Activated naive CD4-positive, alpha-beta T cell (primary cell): ENCODE results near the gene RNF114.

ENCODE experiments used
- DNase-seq, 4 experiments: peaks; one replicate each; lab custom pipeline; 2025; lab: John Stamatoyannopoulos, UW

The RNF114 gene

DNA sequence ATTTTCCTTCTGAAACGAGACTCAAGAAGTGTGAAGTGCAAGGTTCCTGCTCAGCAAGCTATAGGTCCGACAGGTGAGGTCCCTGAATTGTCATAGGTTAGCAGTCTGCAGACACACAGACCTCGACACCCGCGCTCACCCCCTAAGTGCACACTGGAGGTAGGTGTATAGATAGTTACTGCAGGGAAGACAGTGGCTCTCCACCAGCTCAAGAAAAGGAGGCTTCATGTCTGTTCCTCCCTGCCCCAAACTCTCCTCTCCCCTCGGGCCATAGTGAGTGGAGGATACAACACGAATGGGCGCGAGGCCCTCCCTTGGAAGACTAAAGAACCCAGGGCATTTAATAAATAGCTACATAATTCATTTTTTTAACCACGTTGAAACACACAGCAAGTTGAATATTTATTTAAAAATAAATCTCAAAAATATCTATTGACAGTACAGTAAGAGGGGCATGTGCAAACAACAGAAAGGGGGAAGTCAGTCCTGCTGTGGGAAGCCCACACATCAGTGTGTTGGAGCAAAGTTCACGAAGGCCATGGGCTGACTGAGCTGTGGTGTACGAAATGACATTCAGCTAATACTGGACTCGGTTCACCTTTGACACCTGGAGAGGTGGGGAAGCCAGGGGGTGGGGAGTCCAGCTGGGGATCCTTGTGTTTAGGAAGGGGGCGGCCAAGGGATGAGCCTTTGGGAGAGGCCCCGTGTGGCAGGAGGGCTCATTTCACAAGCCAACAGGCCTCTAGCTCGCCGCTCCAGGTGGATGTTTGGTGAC, 31.6 kb upstream of the RNF114 start:
- DNase-seq: no peak

DNA sequence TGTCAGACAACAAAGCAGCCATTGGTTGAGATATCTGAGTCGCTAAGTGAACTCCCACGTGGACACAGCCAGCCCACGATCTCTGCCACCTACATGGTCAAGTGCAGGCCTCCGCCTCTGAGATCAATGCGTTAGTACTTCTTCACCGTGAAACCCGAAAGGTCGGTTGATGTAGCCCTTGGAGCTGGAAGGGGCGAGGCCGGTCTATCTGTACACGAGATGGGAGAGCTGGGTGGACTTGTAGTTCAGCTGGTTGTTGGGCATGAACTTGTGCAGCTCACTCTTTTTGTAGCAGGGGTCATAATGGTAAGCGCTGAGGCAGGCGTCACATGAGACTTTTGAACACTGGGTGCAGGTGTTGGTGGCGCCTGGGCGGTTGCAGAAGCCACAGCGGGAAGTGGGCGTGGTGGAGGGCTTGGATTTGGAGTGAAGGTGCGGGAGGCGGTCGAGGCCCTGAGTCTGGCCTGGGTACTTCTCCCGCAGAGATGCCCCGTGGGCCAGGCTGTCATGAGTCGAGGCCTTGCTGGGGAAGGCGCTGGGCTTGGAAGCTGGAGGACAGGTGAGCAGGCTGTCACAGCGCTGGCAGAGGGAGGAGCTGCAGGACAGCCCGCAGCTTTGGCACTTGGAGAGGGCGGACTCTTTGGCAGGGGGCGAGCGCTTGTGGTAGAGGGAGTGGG, 30.6 kb upstream of the RNF114 start:
- DNase-seq: no peak

DNA sequence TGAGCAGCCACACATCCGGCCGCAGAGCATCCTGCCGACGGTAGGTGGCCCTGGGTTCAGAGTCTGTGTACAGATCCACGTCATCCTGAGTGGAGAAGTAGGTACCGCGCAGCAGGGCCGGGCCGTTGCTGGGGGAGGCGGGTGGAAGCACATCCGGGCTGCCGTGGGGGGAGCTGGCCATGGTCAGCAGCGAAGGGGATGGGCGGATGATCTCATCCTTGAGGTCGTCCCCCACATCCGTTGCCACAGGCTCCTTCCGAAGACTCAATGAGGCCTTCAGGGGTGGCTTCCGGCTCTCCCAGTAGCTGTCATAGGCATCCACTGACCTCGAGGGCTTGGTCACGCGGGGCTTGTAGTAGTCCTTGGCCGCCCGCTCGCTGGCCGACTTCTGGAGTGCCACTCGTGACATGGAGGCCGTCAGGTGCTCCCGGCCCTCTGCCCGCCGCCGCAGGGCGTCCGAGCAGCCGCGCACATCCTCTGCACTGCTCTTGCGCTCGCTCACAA, 30.0 kb upstream of the RNF114 start:
- no peak for DNase-seq

DNA sequence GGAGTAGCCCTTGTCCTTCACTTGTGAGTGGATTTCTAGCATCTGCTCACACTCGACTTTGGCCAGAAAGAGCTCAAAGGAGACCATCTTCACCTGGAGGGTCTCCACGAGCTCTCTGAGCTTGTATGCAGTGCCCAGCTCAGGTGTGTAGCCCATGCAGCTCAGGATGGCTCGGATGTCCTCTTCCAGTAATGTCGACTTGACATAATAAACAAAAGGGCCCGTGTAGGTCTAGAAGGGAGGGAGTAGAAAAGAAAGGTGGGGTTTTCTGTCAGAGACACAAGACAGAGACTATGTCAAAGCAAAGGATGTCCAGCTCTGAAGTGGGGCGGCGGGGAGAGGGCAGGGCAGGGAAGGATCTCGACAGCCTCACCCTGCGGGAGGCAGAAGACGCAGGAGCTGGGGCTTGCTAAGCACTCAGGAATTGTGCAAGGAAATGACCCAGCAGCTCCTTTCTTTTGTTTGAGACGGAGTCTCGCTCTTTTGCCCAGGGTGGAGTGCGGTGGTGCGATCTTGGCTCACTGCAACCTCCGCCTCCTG, 29.5 kb upstream of the RNF114 start:
- DNase-seq: no peak

DNA sequence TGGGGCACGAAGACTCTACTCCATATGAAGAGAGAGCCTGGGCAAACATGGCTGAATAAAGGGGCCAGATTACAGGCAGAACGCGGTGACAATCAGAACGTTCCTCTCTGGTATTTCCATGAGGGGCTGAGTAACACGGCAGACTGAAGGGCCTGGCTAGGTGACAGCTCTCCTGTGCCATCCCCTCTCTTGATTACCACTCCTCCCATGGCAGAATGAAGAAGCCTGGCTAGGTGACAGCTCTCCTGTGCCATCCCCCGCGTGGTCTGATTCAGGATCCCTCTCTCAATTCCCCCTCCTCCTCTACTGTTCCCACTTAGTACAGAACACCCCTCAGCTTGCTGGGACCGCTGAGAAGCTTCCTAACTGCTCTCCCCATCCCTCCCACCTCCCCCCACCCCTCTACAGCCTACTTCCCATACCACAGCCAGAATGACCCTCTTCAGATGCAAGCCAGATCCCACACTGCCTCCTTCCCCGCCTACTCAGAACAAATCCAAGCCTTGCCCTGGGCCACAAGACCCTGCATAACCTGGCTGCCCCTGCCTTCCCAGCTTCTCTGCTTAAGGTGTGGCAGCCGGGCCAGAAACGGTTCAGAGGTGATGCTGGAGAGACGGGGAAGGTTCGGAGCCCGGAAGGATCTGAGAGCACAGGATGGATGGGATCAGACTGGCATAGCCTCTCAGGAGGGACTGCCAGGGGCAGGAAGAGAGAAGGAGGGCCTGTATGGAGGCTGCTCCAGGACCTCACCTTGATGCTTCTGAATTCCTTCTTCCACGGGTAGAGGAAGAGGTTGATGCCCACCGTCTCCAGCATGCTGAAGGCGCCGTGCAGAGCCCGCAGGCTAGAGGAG, 28.6 kb upstream of the RNF114 start:
- DNase-seq: no peak

DNA sequence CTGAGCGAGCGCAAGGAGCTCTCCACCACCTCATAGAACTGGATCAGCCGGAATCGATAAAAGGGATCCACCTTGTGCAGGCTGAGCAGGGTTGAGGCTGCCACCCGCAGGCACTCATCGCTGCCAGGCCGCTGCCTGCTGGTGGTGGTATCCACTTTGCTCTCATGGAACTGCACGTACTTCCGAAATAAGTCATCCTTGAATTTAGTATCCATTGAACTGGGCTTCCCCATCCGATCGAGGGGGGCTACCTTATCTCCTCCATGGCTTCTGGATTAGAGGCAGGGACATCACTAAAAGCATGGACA, 28.0 kb upstream of the RNF114 start:
- DNase-seq: no peak

DNA sequence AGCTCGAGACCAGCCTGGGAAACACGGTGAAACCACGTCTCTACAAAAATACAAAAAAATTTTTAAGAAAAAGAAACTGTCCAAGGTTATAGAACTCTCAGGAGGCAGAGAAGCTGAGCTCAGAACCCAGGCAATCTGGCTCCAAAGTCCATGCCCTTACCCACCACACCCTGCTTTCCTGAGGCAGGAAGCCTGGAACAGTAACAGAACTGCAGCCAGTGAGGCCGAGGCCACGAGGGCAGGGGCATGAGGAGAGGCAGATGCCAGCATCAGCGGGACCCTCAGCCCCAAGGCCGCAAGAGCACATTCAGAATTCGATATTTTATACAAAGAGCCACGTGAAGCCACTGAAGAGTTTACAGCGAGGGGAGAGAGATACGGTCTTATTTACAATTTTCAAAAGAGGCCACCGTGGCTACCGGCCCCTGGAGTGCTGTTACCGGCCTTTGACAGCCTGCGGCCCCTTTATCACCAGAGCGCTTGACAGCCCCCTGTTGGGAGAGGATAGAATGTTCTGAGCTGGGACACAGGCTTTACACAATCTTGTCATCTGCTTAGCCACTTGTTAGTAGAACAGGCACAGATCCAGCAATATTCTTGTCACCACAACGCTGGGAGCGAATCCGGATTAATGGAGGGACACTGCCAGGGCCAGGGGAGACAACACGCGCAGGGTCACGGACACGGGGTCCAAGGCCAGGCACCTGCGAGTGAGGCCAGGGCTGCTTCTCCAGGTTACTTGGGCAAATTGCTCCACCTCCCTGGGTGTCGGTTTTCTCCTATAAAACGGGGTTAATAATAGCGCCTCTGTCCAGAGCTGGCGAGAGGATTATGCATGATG, 26.5 kb upstream of the RNF114 start:
- DNase-seq: no peak

DNA sequence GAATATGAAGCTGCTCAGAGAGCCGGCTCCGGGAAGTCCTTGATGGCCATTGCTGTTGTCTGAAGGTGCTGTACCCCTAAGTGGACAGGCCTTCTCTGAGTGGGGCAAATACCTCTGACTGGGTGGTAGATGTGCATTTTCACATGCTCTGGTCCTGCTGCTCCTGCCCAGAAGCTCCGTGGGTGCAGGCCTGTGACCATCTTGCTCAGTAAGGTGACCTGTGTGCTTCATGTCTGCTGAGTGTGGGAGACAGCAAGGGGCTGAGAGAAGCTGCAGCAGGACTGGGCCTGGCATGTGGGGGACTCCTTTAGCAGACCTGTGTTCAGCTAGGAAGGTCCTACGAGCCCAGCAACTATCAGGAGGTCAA, 25.9 kb upstream of the RNF114 start:
- no peak for DNase-seq

DNA sequence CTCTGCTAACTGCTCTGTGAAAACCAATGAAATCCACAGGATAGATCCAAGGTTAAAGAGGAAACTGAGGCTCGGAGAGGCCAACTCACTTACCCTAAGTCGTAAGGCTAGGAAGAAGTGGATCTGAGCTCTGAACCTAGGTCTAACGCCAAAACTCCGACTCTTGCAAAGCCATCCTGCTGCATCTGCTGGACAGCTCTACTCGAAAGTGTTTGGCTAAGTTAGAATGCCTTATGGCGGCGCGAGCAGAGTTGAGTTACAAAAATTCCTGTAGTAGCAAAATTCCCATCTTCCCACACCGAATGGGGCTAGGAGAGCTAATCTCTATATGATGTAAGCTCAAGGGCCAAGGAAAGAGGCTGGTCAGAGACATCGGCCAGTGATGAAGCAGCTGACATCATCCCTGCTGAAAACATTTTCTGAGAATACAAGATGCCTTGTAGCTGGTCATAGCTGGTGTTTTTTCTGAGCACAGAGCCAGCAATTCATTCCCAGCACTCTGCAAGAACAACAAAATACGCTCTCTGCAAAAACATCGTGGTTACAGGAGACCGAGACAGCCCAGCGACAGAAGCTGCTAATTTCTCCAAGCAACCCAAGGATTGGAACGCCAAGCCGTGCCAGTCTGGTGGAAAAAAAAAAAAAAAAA, 22.7 kb upstream of the RNF114 start:
- DNase-seq: no peak

DNA sequence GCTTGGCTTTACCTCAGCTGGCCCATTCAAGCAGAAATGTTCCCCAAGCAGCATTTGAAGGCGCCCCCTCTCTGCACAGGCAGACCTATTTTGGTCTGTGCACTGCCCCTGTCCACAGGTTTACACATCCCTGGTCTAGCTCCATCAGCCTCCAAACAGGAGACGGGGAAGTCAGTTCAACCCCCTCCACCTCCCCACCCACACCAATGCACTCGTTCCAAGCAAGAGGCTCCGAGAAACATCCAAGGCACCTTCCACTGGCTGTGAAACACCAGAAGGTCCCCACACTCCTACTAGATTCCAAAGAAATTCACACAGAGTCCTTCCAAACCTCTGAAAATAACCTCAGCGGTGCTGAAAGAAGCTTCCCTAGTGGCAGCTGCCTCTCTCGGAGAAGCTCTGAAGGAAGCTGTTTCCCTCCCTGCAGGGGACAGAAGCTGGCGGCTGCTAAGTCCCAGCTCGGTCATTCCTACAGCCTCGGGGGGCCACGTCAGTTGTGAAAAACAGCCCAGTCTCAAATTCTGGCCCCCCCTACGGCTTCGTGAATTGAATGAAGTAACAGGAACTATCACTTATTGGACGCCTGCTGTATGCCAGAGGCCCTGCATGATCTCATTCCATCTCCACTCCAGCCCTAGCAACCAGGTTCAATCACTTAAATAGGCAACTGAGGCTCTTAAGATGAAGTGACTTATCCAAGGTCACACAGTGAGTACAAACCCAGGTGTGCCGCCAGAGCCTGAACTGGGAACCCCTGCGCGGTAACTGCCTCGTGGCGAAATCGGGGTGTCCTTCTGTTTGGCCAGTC, 21.7 kb upstream of the RNF114 start:
- DNase-seq: no peak

DNA sequence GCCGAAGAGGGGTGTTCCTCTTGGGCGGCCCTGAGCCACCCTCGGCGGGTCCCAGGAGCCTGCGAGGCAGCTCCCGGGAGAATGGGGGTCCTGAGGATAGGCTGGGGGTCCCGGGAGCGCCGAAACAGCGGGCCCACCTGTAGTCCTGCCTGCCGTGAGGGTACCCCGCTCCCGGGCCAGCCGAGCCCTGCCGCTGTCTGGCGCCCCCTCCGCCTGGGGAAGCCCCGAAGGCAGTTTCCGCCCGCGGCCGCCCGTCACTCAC, 21.1 kb upstream of the RNF114 start:
- no peak for DNase-seq

DNA sequence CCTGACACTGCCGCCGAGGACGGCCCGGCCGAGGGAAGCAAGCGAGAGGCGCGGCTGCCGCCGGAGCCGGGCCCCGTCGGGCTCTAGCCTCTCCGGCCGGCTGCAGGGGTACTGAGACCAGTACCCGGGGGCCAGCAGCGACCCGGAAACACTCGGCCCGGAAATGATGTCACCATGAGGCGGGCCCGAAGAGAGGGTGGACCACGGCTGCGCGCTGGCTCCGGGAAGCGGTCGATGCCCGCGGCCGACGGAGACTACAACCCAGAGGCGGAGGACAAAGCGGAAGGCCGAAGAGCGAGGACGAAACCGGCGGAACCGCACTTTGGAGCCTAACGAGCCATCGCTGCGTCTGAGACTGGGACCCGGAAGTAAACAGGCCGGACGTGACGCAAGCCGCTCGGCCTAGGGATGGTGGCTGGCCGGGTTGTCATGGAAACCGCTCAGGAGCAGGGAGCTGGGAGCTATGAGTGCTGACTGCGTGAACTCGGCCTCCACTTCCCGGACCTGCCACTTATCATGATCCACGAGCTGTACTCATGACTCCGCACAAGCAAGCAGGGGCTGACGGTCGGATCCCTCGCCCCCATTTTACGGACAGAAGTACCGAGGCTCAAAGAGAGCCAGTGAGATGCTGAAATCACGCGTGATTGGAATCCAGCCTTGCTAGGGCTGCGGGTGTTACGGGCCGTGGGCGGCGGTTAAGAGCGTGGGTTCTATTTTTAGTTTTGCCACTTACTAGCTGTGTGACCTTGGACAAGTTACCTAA, 20.6 kb upstream of the RNF114 start, which contains the start of gene SPATA2:
Gene SPATA2, minus strand, starts transcription at position 150 of the 766 bp plus-strand sequence. CDS start 7,039 bp downstream, outside the sequence.
- peak; percentile 89 to 96 (median 90) for DNase-seq

DNA sequence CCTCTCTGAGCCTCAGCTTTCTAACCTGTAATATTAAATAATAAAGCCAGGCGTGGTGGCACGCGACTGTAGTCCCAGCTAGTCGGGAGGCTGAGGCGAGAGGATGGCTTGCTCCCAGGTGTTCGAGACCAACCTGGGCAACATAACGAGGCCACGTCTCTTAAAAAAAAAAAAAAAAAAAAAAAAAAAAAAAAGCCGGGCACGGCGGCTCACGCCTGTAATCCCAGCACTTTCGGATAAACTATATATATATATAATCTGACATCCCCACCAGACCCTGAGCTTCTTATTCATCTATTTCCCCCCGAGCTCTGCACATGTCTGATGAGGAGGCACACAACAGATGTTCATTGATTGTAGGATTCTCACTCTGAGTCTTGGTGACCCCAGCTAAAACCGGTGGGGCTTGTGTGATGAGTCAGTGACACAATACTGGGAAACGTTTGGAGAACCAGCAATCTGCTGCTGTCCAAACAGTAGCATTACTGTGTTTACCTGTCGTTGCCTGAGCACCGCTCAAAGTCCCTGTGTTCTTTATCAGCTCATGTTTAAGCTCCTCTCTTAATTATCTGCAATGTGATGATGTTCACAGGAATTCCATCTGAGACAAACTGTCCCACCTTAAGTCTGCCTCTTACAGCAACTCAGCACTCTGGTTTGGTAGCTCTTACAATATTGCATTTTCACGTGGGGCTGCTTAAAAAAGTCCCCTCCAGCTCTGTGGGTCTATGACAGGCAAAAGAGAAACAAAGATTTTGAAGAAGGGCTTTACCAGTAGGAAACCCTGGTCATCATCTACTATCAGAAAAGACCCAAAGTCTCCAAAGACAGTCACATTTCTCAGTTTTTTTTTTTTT, 19.8 kb upstream of the RNF114 start:
- no peak for DNase-seq

DNA sequence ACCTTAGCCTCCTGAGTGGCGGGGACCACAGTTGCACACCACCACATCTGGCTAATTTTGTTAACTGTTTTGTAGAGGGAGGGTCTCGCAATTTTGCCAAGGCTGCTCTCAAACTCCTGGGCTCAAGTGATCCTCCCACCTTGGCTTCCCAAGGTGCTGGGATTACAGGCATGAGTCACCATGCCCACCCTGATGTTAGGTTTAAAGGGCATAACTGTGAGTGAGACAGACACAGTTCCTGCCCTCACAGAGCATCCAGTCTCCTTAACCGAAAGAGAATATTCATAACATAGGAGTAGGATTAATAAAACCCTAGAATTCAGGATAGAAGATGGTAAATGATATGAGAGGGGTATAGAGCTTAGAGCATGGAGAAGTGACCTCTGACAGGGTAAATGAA, 17.8 kb upstream of the RNF114 start:
- no peak for DNase-seq

DNA sequence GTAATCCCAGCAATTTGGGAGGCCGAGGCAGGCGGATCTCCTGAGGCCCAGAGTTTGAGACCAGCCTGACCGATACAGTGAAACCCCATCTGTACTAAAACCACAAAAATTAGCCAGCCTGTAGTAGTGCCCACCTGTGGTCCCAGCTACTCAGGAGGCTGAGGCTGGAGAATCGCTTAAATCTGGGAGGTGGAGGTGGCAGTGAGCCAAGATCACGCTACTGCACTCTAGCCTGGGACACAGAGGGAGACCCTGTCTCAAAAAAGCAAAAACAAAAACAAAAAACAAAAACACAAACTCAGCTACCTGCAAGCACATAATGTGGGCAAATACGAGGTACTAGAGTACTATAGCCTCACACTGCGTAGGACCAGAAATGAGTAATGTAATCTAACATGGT, 17.2 kb upstream of the RNF114 start:
- DNase-seq: no peak

DNA sequence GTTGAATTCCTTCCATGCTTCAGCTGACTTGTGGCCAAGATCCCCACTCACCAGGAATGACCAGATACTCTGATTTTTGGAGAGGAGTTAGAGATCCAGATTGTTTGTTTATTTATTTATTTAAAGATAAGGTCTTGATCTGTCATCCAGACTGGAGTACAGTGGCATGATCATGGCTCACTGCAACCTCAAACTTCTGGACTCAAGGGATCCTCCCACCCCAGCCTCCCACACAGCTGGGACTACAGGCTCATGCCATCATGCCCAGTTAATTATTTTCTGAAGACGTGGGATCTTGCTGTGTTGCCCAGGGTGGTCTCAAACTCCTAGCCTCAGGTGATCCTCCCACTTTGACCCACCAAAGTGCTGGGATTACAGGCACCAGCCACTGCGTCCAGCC, 16.7 kb upstream of the RNF114 start:
- no peak for DNase-seq

DNA sequence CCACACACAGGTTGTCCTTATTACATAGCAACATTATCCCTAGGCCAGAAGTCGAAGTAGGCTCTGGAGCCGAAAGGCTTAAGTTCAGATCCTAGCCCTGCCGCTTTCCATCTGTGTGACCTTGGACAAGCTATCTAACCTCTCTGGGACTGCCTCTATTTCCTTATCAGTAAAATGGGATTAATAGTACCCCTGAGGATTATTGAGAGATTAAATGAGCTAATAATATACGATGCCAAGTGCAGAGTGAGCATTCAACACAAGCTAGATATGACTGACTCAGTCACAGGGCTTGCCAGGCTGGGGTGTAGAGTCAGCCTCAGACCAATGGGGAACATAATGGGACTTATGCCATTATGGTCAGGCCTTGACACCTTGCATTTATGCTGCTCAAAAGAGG, 11.9 kb upstream of the RNF114 start:
- DNase-seq: no peak

DNA sequence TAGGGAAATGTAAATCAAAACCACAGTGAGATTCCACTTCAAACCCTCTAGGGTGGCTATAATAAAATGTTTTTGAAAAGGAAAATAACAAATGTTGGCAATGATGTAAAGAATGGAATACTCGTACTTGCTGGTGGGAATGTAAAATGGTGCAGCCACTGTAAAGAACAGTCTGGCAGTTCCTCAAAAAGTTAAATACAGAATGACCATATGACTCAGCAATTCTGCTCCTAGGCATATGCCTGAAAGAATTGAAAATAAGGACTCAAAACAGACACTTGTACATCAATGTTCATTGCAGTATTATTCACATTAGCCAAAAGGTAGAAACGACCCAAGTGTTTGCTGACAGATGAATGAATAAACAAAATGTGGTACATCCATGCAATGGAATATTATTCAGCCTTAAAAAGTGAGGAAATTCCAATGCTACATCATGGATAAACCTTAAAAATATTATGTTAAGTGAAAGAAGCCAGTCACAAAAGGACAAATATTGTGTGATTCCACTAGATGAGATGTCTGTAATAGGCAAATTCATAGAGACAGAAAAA, 10.2 kb upstream of the RNF114 start:
- DNase-seq: no peak
